ENCODE results near the gene MRPL33.

Gene MRPL33

GRCh38 chr2:27771548-27772335 lies at the start of gene MRPL33:
MRPL33 (plus strand) TSS chr2:27771719; CDS start chr2:27771778, 59 bp downstream.
- peak; percentile 89 for DNase-seq

- no peak for DNase-seq
Measured at GRCh38 chr2:27721884-27722485, 49.5 kb upstream of the MRPL33 start.

GRCh38 chr2:27723372-27724144 lies 48.0 kb upstream of the MRPL33 start:
- no peak for DNase-seq

GRCh38 chr2:27724191-27724590 lies 47.3 kb upstream of the MRPL33 start:
- DNase-seq, result no peak

- no peak for DNase-seq
Measured at GRCh38 chr2:27724905-27725701, 46.4 kb upstream of the MRPL33 start.

GRCh38 chr2:27727257-27727656 lies 44.3 kb upstream of the MRPL33 start:
- no peak for DNase-seq

GRCh38 chr2:27728081-27728858 lies 43.2 kb upstream of the MRPL33 start:
- DNase-seq, result no peak

- no peak for DNase-seq
Measured at GRCh38 chr2:27729198-27729597, 42.3 kb upstream of the MRPL33 start.

- DNase-seq, result no peak
Measured at GRCh38 chr2:27729614-27730013, 41.9 kb upstream of the MRPL33 start.

- DNase-seq, result no peak
Measured at GRCh38 chr2:27730261-27730662, 41.3 kb upstream of the MRPL33 start.

GRCh38 chr2:27730980-27731691 lies 40.4 kb upstream of the MRPL33 start:
- no peak for DNase-seq

- no peak for DNase-seq
Measured at GRCh38 chr2:27734305-27734704, 37.2 kb upstream of the MRPL33 start.

GRCh38 chr2:27735263-27735904 lies 36.1 kb upstream of the MRPL33 start:
- DNase-seq, result no peak

- DNase-seq, result no peak
Measured at GRCh38 chr2:27736031-27736889, 35.3 kb upstream of the MRPL33 start.

- no peak for DNase-seq
Measured at GRCh38 chr2:27736890-27737204, 34.7 kb upstream of the MRPL33 start.

- no peak for DNase-seq
Measured at GRCh38 chr2:27737676-27738348, 33.7 kb upstream of the MRPL33 start.

GRCh38 chr2:27738349-27739057 lies 33.0 kb upstream of the MRPL33 start:
- DNase-seq, result no peak

- no peak for DNase-seq
Measured at GRCh38 chr2:27739058-27739373, 32.5 kb upstream of the MRPL33 start.

- no peak for DNase-seq
Measured at GRCh38 chr2:27741673-27742072, 29.8 kb upstream of the MRPL33 start.

Data from KG1 (cell line).